ENCODE data around the gene TBC1D4.

The TBC1D4 gene

GRCh38 chr13:75370774-75371173, 111.2 kb downstream of the TBC1D4 start:
- Histone ChIP-seq H3K9ac (ENCODE audit: low read length in 2 of 2) (no peak overlapping the region), H3K4me3 (ENCODE audit: low read length in 2 of 2) (no peak overlapping the region), H3K9me3 (ENCODE audit: control insufficient read depth in 2 of 2, low read length in 2 of 2) (no peaks in the 10 kb centered on the region), H3K4me1 (ENCODE audit: control insufficient read depth, insufficient read depth, low read length) (no peaks in the 10 kb centered on the region), H3K27ac (ENCODE audit: low read length) (no peak overlapping the region), H3K27me3 (ENCODE audit: control insufficient read depth in 1 of 2, insufficient read depth in 2 of 2, low read length in 2 of 2) (no peaks in the 10 kb centered on the region), H3K36me3 (ENCODE audit: control insufficient read depth in 2 of 2, insufficient read depth in 2 of 2, low read length in 2 of 2) (no peaks in the 10 kb centered on the region)

- H3K27ac ChIP-seq (ENCODE audit: low read length): no peak overlapping the region
Measured at GRCh38 chr13:75369981-75370380, 112.0 kb downstream of the TBC1D4 start.

GRCh38 chr13:75368167-75368566, 113.8 kb downstream of the TBC1D4 start:
- Histone ChIP-seq H3K27ac (ENCODE audit: low read length) (no peak overlapping the region), H3K4me3 (ENCODE audit: low read length in 2 of 2) (no peak overlapping the region), H3K36me3 (ENCODE audit: control insufficient read depth in 2 of 2, insufficient read depth in 2 of 2, low read length in 2 of 2) (no peaks in the 10 kb centered on the region), H3K4me1 (ENCODE audit: control insufficient read depth, insufficient read depth, low read length) (no peaks in the 10 kb centered on the region), H3K27me3 (ENCODE audit: control insufficient read depth in 1 of 2, insufficient read depth in 2 of 2, low read length in 2 of 2) (no peaks in the 10 kb centered on the region), H3K9ac (ENCODE audit: low read length in 2 of 2) (no peak overlapping the region), H3K9me3 (ENCODE audit: control insufficient read depth in 2 of 2, low read length in 2 of 2) (no peaks in the 10 kb centered on the region)

More at GRCh38 chr13:75369981-75370380, 112.0 kb downstream of the TBC1D4 start:
- no peaks in the 10 kb centered on the region for H3K9me3 ChIP-seq (ENCODE audit: control insufficient read depth in 2 of 2, low read length in 2 of 2)
- H3K27me3 ChIP-seq (ENCODE audit: control insufficient read depth in 1 of 2, insufficient read depth in 2 of 2, low read length in 2 of 2): no peaks in the 10 kb centered on the region
- H3K9ac ChIP-seq (ENCODE audit: low read length in 2 of 2): no peak overlapping the region
- no peak overlapping the region for H3K4me3 ChIP-seq (ENCODE audit: low read length in 2 of 2)
- H3K4me1 ChIP-seq (ENCODE audit: control insufficient read depth, insufficient read depth, low read length): no peaks in the 10 kb centered on the region
- H3K36me3 ChIP-seq (ENCODE audit: control insufficient read depth in 2 of 2, insufficient read depth in 2 of 2, low read length in 2 of 2): no peaks in the 10 kb centered on the region

- Histone ChIP-seq H3K27me3 (ENCODE audit: control insufficient read depth in 1 of 2, insufficient read depth in 2 of 2, low read length in 2 of 2) (no peaks in the 10 kb centered on the region), H3K27ac (ENCODE audit: low read length) (no peak overlapping the region), H3K4me1 (ENCODE audit: control insufficient read depth, insufficient read depth, low read length) (no peaks in the 10 kb centered on the region), H3K9me3 (ENCODE audit: control insufficient read depth in 2 of 2, low read length in 2 of 2) (no peaks in the 10 kb centered on the region), H3K9ac (ENCODE audit: low read length in 2 of 2) (no peak overlapping the region), H3K4me3 (ENCODE audit: low read length in 2 of 2) (no peak overlapping the region), H3K36me3 (ENCODE audit: control insufficient read depth in 2 of 2, insufficient read depth in 2 of 2, low read length in 2 of 2) (no peaks in the 10 kb centered on the region)
Measured at GRCh38 chr13:75366380-75367280, 115.3 kb downstream of the TBC1D4 start.

- Histone ChIP-seq H3K27ac (ENCODE audit: low read length) (no peak overlapping the region), H3K27me3 (ENCODE audit: control insufficient read depth in 1 of 2, insufficient read depth in 2 of 2, low read length in 2 of 2) (no peaks in the 10 kb centered on the region), H3K4me3 (ENCODE audit: low read length in 2 of 2) (no peak overlapping the region), H3K36me3 (ENCODE audit: control insufficient read depth in 2 of 2, insufficient read depth in 2 of 2, low read length in 2 of 2) (no peaks in the 10 kb centered on the region), H3K4me1 (ENCODE audit: control insufficient read depth, insufficient read depth, low read length) (no peaks in the 10 kb centered on the region), H3K9me3 (ENCODE audit: control insufficient read depth in 2 of 2, low read length in 2 of 2) (no peaks in the 10 kb centered on the region), H3K9ac (ENCODE audit: low read length in 2 of 2) (no peak overlapping the region)
Measured at GRCh38 chr13:75365724-75366173, 116.2 kb downstream of the TBC1D4 start.

GRCh38 chr13:75364131-75364713, 117.7 kb downstream of the TBC1D4 start:
- Histone ChIP-seq H3K27ac (ENCODE audit: low read length) (no peak overlapping the region), H3K9me3 (ENCODE audit: control insufficient read depth in 2 of 2, low read length in 2 of 2) (no peaks in the 10 kb centered on the region), H3K27me3 (ENCODE audit: control insufficient read depth in 1 of 2, insufficient read depth in 2 of 2, low read length in 2 of 2) (no peaks in the 10 kb centered on the region), H3K36me3 (ENCODE audit: control insufficient read depth in 2 of 2, insufficient read depth in 2 of 2, low read length in 2 of 2) (no peaks in the 10 kb centered on the region), H3K9ac (ENCODE audit: low read length in 2 of 2) (no peak overlapping the region), H3K4me1 (ENCODE audit: control insufficient read depth, insufficient read depth, low read length) (no peaks in the 10 kb centered on the region), H3K4me3 (ENCODE audit: low read length in 2 of 2) (no peak overlapping the region)

- Histone ChIP-seq H3K9ac (ENCODE audit: low read length in 2 of 2) (no peak overlapping the region), H3K4me1 (ENCODE audit: control insufficient read depth, insufficient read depth, low read length) (no peaks in the 10 kb centered on the region), H3K36me3 (ENCODE audit: control insufficient read depth in 2 of 2, insufficient read depth in 2 of 2, low read length in 2 of 2) (no peaks in the 10 kb centered on the region), H3K27ac (ENCODE audit: low read length) (no peak overlapping the region), H3K4me3 (ENCODE audit: low read length in 2 of 2) (no peak overlapping the region), H3K9me3 (ENCODE audit: control insufficient read depth in 2 of 2, low read length in 2 of 2) (no peaks in the 10 kb centered on the region), H3K27me3 (ENCODE audit: control insufficient read depth in 1 of 2, insufficient read depth in 2 of 2, low read length in 2 of 2) (no peaks in the 10 kb centered on the region)
Measured at GRCh38 chr13:75363371-75363770, 118.6 kb downstream of the TBC1D4 start.

GRCh38 chr13:75362026-75362425, 119.9 kb downstream of the TBC1D4 start:
- H3K4me3 ChIP-seq (ENCODE audit: low read length in 2 of 2): no peak overlapping the region
- no peak overlapping the region for H3K27ac ChIP-seq (ENCODE audit: low read length)
- no peaks in the 10 kb centered on the region for H3K27me3 ChIP-seq (ENCODE audit: control insufficient read depth in 1 of 2, insufficient read depth in 2 of 2, low read length in 2 of 2)
- no peaks in the 10 kb centered on the region for H3K9me3 ChIP-seq (ENCODE audit: control insufficient read depth in 2 of 2, low read length in 2 of 2)
- no peaks in the 10 kb centered on the region for H3K36me3 ChIP-seq (ENCODE audit: control insufficient read depth in 2 of 2, insufficient read depth in 2 of 2, low read length in 2 of 2)
- no peak overlapping the region for H3K9ac ChIP-seq (ENCODE audit: low read length in 2 of 2)
- H3K4me1 ChIP-seq (ENCODE audit: control insufficient read depth, insufficient read depth, low read length): no peaks in the 10 kb centered on the region

GRCh38 chr13:75360170-75360569, 121.8 kb downstream of the TBC1D4 start:
- Histone ChIP-seq H3K27me3 (ENCODE audit: control insufficient read depth in 1 of 2, insufficient read depth in 2 of 2, low read length in 2 of 2) (no peaks in the 10 kb centered on the region), H3K4me1 (ENCODE audit: control insufficient read depth, insufficient read depth, low read length) (no peaks in the 10 kb centered on the region), H3K27ac (ENCODE audit: low read length) (no peak overlapping the region), H3K9ac (ENCODE audit: low read length in 2 of 2) (no peak overlapping the region), H3K36me3 (ENCODE audit: control insufficient read depth in 2 of 2, insufficient read depth in 2 of 2, low read length in 2 of 2) (no peaks in the 10 kb centered on the region), H3K9me3 (ENCODE audit: control insufficient read depth in 2 of 2, low read length in 2 of 2) (no peaks in the 10 kb centered on the region), H3K4me3 (ENCODE audit: low read length in 2 of 2) (no peak overlapping the region)

- Histone ChIP-seq H3K4me3 (ENCODE audit: low read length in 2 of 2) (no peak overlapping the region), H3K27ac (ENCODE audit: low read length) (no peak overlapping the region), H3K27me3 (ENCODE audit: control insufficient read depth in 1 of 2, insufficient read depth in 2 of 2, low read length in 2 of 2) (no peaks in the 10 kb centered on the region), H3K36me3 (ENCODE audit: control insufficient read depth in 2 of 2, insufficient read depth in 2 of 2, low read length in 2 of 2) (no peaks in the 10 kb centered on the region), H3K4me1 (ENCODE audit: control insufficient read depth, insufficient read depth, low read length) (no peaks in the 10 kb centered on the region), H3K9ac (ENCODE audit: low read length in 2 of 2) (no peak overlapping the region), H3K9me3 (ENCODE audit: control insufficient read depth in 2 of 2, low read length in 2 of 2) (no peaks in the 10 kb centered on the region)
Measured at GRCh38 chr13:75359266-75359665, 122.7 kb downstream of the TBC1D4 start.

All from stomach smooth muscle (tissue), 2 donors.